SJSA1 (cell line): ENCODE measurements around the gene WBP2NL. TPM values are rescaled to one million over a fixed set of nuclear protein-coding genes. Genes with fewer than 3 reads are reported as not detected.
A peak's percentile ranks its signal among the peaks of the same experiment; 100 is the strongest.
"Not testable (repeated sequence)": the region's sequence is repeated elsewhere in the genome, so short reads cannot be mapped to it uniquely, and the experiment has no call there.

Experiments
- DNase-seq, 2 experiments: peaks; one replicate each; pipeline ENCODE4 v3.0.0-alpha.2; 2015 to 2020; ENCODE audit warnings: low spot score in 2 of 2, low read depth in 1 of 2
- H3K27ac ChIP-seq: fragments of 250-450 bp; sonication (Bioruptor Pico); 2 replicates; pipeline ENCODE4 v1.5.1; 2020; ENCODE audit warnings: mild to moderate bottlenecking, moderate library complexity
- H3K27me3 ChIP-seq: fragments of 250-450 bp; sonication (Bioruptor Pico); replicated peaks from 2 replicates; pipeline ENCODE4 v1.5.1; 2020; ENCODE audit warnings: mild to moderate bottlenecking, moderate library complexity
- H3K36me3 ChIP-seq: fragments of 250-450 bp; sonication (Bioruptor Pico); 2 replicates; pipeline ENCODE4 v1.5.1; 2020; ENCODE audit warnings: mild to moderate bottlenecking
- H3K4me1 ChIP-seq: fragments of 250-450 bp; sonication (Bioruptor Pico); replicated peaks from 2 replicates; pipeline ENCODE4 v1.6.1; 2021; ENCODE audit warnings: mild to moderate bottlenecking
- H3K4me3 ChIP-seq: fragments of 250-450 bp; sonication (Bioruptor Pico); 2 replicates; pipeline ENCODE4 v1.5.1; 2020; ENCODE audit warnings: mild to moderate bottlenecking
- H3K9me3 ChIP-seq: fragments of 250-450 bp; sonication (Bioruptor Pico); replicated peaks from 2 replicates; pipeline ENCODE4 v1.5.1; 2020; ENCODE audit warnings: mild to moderate bottlenecking
- total RNA-seq: library from RNA; depleted of rRNA; stranded (reverse); fragments of >200 nt; shearing (Covaris generic); gene quantifications from 2 replicates; pipeline ENCODE4 v1.2.3, GENCODE V29; 2014

The WBP2NL gene
- total RNA-seq, 1 experiment from 2014 or later = not detected

DNA sequence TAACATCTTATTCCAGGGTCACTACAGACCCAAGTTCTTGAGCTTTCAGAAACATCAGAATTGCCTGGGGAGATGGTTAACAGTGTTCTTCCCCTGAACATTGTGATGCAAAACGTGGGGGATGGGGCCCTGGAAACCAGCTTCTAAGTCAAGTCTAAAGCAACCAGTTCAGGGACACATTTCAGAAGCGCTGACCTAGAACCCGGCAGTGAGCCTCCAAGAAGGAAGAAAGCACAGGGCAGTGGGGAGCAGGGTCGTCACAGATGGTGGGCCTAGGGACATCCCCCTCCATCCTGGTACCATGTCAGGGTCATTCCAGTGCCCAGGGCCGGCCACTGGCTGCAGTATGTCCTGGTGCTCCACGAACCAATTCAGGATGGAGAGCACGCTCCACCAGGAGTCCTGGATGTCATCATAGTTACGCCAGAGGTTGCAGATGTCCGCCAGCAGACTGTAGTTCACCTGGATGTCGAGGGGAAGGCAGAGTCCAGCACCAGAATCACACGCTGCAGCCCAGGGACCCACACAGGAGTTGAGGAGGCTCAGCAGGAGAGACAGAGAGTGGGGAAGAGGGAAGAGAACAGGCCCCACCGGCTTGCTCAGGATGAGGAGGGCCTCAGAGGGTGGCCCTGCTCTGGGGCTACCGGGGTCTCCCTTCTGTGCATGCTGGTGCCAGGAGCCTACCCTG lies 67.0 kb downstream of the WBP2NL start:
- Histone ChIP-seq H3K4me3 (no peak overlapping the region), H3K4me1 (peaks cover 8% of the 10 kb centered on the region), H3K27me3 (no peaks in the 10 kb centered on the region), H3K27ac (no peak overlapping the region), H3K36me3 (peaks cover 38% of the 10 kb centered on the region), H3K9me3 (no peaks in the 10 kb centered on the region)
- peak in 1 of 2 experiments; percentile 31 for DNase-seq

DNA sequence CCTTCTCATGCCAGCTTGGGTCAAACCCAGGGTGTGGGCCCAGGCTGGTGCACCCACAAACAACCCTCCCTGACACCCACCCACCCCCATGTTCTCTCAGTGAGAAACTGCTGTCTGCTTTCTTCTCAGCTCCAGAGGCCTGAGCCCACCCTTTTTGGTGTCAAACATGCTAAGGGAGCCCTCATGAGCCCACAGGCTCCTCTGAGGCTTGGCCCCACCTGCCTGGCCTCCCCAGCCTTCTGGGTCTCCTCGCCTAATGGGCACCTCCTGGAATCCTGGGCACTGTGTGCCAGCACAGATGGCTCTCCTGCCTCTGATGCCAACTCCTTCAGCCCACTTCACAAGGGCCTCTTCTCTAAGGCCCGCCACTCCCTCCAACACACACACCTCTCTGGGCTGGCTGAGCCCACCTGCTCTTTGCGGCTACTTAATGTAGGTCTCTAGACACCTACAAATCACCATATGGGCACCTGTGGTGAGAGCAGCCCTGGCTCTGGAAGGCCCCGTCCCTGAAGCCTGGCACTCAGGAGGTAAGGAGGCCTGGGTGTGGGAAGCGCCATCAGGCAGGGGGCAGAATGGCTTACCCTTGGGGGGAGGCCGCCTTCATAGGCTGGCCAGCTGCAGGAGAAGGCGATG lies 67.7 kb downstream of the WBP2NL start:
- peaks cover 33% of the 10 kb centered on the region for H3K36me3 ChIP-seq
- no peaks in the 10 kb centered on the region for H3K27me3 ChIP-seq
- H3K4me3 ChIP-seq = no peak overlapping the region
- no peak for DNase-seq
- no peak overlapping the region for H3K27ac ChIP-seq
- peaks cover 13% of the 10 kb centered on the region for H3K4me1 ChIP-seq
- H3K9me3 ChIP-seq = no peaks in the 10 kb centered on the region

DNA sequence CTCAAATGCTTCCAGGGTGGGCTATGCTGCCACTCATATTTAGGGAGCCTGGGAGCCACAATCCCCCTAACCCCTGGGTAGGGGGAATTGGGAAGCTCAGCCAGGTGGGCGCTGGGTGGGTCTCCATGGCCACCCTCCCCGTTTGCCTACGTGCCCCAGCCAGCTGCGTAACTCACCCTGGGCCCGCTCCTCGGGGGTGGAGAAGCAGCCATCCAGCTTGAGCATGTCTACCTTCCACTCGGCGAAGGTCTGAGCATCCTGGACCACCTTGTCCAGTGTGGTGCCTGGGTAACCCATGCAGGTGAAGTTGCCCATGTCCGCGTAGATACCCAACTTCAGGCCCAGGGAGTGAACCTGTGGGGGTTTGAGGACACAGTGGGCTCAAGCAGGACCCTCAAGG lies 68.3 kb downstream of the WBP2NL start:
- H3K27me3 ChIP-seq = no peaks in the 10 kb centered on the region
- DNase-seq = no peak
- H3K36me3 ChIP-seq = peaks cover 29% of the 10 kb centered on the region
- peaks cover 16% of the 10 kb centered on the region for H3K4me1 ChIP-seq
- no peaks in the 10 kb centered on the region for H3K9me3 ChIP-seq
- no peak overlapping the region for H3K4me3 ChIP-seq
- no peak overlapping the region for H3K27ac ChIP-seq

DNA sequence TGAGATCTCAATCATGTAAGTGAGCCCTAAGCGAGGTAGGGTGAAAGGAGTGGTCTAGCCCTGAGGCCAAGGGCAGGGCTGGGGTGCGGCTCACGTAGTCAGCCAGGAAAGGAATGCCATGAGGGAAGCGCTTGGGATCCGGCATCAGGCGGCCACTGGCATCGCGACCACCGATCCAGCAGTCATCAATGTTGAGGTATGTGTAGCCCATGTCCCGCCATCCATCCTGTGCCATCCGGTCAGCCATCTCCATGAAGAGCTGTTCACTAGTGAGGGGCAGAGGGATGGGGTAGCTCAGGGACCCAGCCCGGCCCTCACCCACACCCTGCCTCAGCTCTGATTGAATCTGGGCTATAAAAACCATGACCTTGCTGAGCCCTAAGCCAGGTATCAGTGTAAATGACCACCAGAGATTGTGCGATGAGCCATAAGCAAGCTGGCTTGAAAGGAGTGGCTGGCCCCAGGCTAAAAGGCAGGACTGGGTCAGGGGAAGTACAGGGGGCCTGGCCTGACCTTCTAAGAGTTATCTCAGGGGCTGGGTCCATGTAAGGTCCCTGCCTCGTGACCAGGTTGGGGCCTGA lies 69.2 kb downstream of the WBP2NL start:
- Histone ChIP-seq H3K27me3 (no peaks in the 10 kb centered on the region), H3K36me3 (peaks cover 24% of the 10 kb centered on the region), H3K4me1 (peaks cover 16% of the 10 kb centered on the region), H3K9me3 (no peaks in the 10 kb centered on the region), H3K27ac (no peak overlapping the region), H3K4me3 (no peak overlapping the region)
- DNase-seq = no peak

DNA sequence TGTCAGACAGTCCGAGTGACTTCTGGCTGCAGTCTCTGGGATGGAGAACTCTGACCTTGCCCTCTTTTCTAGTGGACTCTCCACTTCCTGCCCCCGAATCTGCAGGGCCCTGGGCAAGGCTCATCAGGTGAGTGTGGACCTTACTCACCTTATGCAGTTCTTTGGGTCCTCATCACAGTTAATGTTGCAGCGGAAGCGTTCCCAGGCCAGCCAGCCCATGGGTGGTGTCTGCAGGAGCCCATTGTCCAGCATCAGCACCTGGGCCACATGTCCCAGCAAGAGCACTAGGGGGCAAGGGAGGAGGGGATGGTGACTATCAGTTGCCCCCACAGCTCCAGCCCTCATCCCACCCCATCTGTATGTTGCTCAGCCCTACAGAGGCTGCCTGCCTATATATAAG lies 69.7 kb downstream of the WBP2NL start:
- H3K27me3 ChIP-seq = no peaks in the 10 kb centered on the region

DNA sequence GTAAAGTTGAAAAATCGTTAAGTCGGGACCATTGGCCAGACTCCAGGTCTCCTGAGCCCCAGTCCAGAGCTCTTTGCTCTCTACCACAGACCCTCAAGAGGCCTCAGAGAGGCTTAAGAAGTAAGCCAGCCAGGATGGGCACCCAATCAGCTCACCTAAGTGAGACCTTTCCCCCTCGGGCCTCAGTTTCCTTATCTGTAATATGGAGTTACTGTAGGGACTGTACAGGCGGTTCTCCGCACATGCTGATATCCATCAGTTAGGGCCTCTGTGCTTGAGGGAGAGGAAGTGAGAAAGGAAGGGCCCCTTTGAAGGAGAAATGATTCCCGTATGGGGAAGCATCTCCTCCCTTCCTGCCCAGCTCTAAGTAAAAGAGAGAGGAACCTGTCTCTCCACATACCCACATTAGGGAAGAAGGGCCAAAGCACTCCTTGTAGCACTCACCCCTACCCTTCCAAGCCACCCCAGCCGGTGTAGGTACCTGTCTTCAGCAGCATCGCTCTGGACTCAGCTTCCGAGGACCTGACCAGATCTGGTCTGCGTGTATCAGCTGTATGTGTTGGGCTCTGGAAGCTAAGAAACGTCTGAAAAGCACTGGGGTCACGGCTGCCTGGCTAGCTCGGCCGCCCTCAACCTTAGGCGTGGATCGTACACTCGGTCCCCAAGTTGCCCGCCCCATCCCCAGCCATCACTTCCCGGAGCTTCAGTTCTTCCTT lies 71.4 kb downstream of the WBP2NL start:
- H3K4me1 ChIP-seq = peaks cover 32% of the 10 kb centered on the region
- peak overlapping the region; percentile 53 for H3K4me3 ChIP-seq
- peak overlapping the region; percentile 33 for H3K27ac ChIP-seq
- DNase-seq = no peak
- no peaks in the 10 kb centered on the region for H3K9me3 ChIP-seq
- peaks cover 24% of the 10 kb centered on the region for H3K36me3 ChIP-seq
- H3K27me3 ChIP-seq = no peaks in the 10 kb centered on the region

More for the DNA sequence above, 69.7 kb downstream of the WBP2NL start:
- Histone ChIP-seq H3K4me1 (peaks cover 16% of the 10 kb centered on the region), H3K36me3 (peaks cover 24% of the 10 kb centered on the region), H3K27ac (no peak overlapping the region), H3K4me3 (no peak overlapping the region), H3K9me3 (no peaks in the 10 kb centered on the region)
- no peak for DNase-seq

DNA sequence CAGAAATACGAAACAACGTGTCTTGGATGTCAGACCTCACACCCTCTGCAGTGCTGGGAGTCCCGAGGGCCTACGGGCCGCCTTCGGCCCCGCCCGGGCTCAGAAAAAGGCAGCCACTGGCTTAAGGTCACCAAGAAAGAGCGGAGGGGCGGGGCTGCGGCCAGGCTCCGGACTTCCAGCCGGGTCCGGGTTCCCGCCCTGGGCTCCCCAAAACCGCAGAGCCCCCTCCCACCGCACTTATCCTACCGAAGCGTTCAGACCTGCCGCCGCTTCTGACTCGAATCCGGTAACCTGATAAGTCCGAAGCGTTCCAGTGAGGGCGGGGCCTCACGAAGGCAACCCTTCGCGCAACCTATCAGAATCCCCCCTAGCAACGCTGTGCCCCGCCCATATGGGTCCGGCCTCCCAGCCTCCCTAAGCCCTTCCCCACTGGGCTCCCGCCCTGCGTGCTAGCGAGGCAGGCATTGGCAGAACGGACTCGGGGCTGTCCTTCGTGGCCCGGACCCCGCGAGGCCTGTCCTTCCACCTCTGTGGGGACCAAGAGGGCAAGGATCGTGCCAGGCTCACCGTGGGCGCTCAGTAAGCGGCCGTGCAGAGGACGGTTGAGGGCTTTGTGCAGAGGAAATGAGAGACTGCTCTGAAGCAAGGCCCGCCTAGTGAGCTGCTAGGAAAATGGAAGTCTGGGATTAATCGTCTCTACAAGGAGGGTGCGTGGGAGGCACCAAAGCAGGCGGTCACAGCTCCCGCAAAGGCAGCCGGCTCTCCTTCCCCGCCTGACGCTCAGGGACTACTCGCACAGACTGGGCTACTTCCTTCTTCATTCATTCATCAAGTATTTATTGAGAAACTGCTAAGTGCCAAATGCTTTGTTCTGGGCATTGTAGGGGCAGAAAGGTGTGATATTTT lies 72.2 kb downstream of the WBP2NL start, which contains the start of gene NAGA:
Gene NAGA, minus strand, starts transcription at position 296 of the 906 bp plus-strand sequence. CDS start 515 bp downstream, outside the sequence.
- H3K4me1 ChIP-seq = peaks cover 35% of the 10 kb centered on the region
- peaks cover 20% of the 10 kb centered on the region for H3K36me3 ChIP-seq
- peak; percentile 94 to 97 for DNase-seq
- H3K27me3 ChIP-seq = no peaks in the 10 kb centered on the region
- H3K27ac ChIP-seq = peak within 1 kb of the TSS; percentile 33
- H3K4me3 ChIP-seq = peak within 1 kb of the TSS; percentile 53
- H3K9me3 ChIP-seq = no peaks in the 10 kb centered on the region

DNA sequence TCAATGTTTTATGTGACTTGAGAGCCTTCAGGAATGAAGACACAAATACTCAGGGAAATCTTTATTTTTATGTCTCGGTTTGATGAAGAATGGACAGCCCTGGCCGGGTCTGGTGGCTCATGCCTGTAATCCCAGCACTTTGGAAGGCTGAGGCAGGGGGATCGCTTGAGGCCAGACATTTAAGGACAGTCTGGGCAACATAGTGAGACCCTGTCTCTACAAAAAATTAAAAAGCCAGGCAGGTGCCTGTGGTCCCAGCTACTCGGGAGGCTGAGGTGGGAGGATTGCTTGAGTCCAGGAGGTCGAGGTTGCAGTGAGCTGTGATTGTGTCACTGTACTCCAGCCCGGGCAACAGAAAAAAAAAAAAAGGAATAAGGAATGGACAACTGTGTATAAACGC lies 72.9 kb downstream of the WBP2NL start:
- H3K27ac ChIP-seq = 0 out of 2 replicates have a peak overlapping the region, but pooled peaks have one; percentile 33
- not testable (repeated sequence) for H3K4me3 ChIP-seq

DNA sequence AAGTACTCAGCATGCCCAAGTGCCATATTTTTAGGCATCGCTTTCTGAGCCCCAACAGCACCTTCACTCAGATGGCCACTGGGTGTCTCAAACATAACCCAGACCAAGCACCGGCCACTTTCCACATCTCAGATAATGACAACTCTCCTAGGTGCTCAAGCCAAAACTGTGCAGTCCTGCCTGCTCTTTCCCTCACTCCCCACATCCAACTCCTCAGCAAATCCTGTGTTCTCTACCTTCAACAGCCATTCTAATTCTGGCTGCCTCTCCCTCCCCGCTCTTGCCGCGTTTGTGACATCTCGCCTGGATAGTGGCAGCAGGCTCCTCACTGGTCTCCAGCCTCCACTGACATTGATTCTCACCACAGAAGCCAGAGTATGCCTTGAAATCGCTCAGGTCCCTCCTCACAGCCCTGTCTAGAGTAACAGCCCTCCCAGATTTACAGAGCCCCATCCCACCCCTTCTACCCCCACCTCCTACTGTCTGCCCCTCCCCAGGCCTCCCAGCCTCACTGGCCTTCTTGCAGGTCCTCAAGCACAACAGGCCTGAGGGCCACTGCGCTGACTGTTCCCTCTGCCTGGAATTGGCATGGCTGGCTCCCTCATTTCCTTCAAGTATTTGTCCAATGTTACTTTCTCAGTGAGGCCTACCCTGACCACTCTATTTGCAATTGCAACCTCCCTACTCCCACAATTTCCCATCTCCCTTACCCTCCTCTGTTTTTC lies 74.2 kb downstream of the WBP2NL start:
- no peak for DNase-seq
- Histone ChIP-seq H3K27ac (no peak overlapping the region), H3K4me1 (peaks cover 35% of the 10 kb centered on the region), H3K9me3 (no peaks in the 10 kb centered on the region), H3K36me3 (peaks cover 15% of the 10 kb centered on the region), H3K4me3 (no peak overlapping the region), H3K27me3 (no peaks in the 10 kb centered on the region)

More for the DNA sequence above, 72.9 kb downstream of the WBP2NL start:
- not testable (repeated sequence) for H3K9me3 ChIP-seq, H3K27me3 ChIP-seq, DNase-seq
- peaks cover 35% of the 10 kb centered on the region for H3K4me1 ChIP-seq
- H3K36me3 ChIP-seq = peaks cover 20% of the 10 kb centered on the region

DNA sequence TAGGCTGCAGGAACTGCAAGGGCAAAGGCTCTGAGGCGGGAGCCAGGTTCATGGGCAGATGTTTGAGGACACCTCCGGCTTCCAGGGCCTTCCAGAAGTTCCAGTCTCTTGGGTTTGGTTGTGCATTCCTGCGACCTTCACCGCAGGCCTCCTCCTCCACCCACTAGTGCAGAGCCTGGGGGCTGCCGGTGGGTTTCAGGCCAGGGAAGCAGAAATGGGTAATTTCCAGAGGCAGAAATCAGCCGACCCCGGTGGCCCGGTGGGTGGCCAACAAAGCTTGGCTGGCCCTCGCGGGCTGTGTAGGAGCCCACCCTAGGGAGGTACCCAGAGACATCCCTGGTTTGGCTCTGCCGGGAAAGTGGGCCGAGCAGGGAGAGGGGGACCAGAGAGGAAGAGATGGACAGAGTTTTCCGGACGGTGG lies 75.0 kb downstream of the WBP2NL start:
- DNase-seq = no peak
- H3K36me3 ChIP-seq = peaks cover 14% of the 10 kb centered on the region
- peak overlapping the region; percentile 88 for H3K27ac ChIP-seq
- H3K4me1 ChIP-seq = peaks cover 35% of the 10 kb centered on the region
- no peaks in the 10 kb centered on the region for H3K27me3 ChIP-seq
- H3K4me3 ChIP-seq = peak overlapping the region; percentile 57
- H3K9me3 ChIP-seq = no peaks in the 10 kb centered on the region

DNA sequence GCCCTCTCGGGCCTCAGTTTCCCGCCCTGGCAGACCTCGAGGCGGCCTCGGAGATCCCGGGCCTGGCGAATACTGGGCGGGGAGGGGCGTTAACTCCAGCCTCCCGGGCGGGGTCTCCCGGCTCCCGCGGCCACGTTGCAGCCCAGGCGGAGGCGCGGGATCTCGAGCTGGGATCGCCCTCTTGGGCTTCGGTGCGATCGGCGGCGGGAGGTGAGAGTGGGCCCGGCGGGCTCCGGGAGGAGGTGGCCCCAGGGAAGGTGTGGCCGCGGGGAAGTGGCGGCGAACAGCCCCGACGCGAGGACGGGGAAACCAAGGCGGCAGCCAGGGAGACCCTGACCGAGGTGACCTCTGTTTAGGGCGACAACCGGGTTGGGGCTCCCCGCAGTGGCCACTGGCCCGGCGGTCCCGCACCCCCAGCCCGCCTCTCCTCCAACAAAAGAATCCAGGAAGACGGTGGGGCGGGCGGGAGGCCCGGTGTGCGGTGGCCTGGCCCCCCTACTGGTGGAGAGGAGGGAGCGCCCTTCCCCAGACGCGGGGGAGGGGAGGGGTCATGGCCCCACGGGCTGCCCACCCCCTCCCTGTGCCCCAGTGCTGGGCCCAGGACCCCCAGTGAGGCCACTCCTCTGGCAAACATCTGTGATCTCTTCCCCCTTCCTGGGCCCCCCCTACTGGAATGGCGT lies 75.7 kb downstream of the WBP2NL start, which contains the start of gene PHETA2:
Gene PHETA2, plus strand, starts transcription at position 117 of the 680 bp plus-strand sequence. CDS start 3,046 bp downstream, outside the sequence.
- H3K36me3 ChIP-seq = peaks cover 14% of the 10 kb centered on the region
- peak within 1 kb of the TSS; percentile 57 for H3K4me3 ChIP-seq
- DNase-seq = peak; percentile 65 to 76
- H3K9me3 ChIP-seq = no peaks in the 10 kb centered on the region
- peaks cover 41% of the 10 kb centered on the region for H3K4me1 ChIP-seq
- peak within 1 kb of the TSS; percentile 88 for H3K27ac ChIP-seq
- H3K27me3 ChIP-seq = no peaks in the 10 kb centered on the region
